IPS-20b (cell line): ENCODE data around the gene SPINK13.
"Not testable (repeated sequence)": the region's sequence is repeated elsewhere in the genome, so short reads cannot be mapped to it uniquely, and the experiment has no call there.

Experiments used
- H3K27ac ChIP-seq: one replicate; pipeline ENCODE4 v1.5.1; 2013; ENCODE audit warnings: low read length
- H3K27me3 ChIP-seq: 2 replicates; pipeline ENCODE4 v1.6.1; 2013; ENCODE audit warnings: mild to moderate bottlenecking, low read length, inconsistent platforms; ENCODE audit not compliant: insufficient read depth
- H3K36me3 ChIP-seq: 2 replicates; pipeline ENCODE4 v1.6.1; 2013; ENCODE audit warnings: low read depth, mild to moderate bottlenecking, inconsistent platforms, low read length, moderate library complexity; ENCODE audit not compliant: insufficient read depth
- H3K4me1 ChIP-seq: 2 replicates; pipeline ENCODE4 v1.6.1; 2013; ENCODE audit warnings: mild to moderate bottlenecking, control low read depth, inconsistent platforms, low read length, moderate library complexity; ENCODE audit not compliant: insufficient read depth
- H3K4me3 ChIP-seq: 2 replicates; pipeline ENCODE4 v1.5.1; 2013; ENCODE audit warnings: mild to moderate bottlenecking, low read length, inconsistent platforms
- H3K9ac ChIP-seq: 2 replicates; pipeline ENCODE4 v1.6.1; 2013; ENCODE audit warnings: low read depth, mild to moderate bottlenecking, inconsistent platforms, low read length, moderate library complexity
- H3K9me3 ChIP-seq: 2 replicates; pipeline ENCODE4 v1.6.1; 2013; ENCODE audit warnings: mild to moderate bottlenecking, low read depth, low read length, inconsistent platforms; ENCODE audit not compliant: insufficient read depth

SPINK13 gene

GRCh38 chr5:148267962-148268361 lies 632 bp upstream of the SPINK13 start:
- no peaks in the 10 kb centered on the region; the same call in 1 of the 2 replicates for H3K9me3 ChIP-seq
- no peaks in the 10 kb centered on the region for H3K4me1 ChIP-seq
- no peaks in the 10 kb centered on the region for H3K36me3 ChIP-seq
- no peak overlapping the region for H3K27ac ChIP-seq
- H3K4me3 ChIP-seq: no peak overlapping the region
- no peak overlapping the region for H3K9ac ChIP-seq
- H3K27me3 ChIP-seq: no peaks in the 10 kb centered on the region

- not testable (repeated sequence) for H3K9ac ChIP-seq, H3K27me3 ChIP-seq, H3K36me3 ChIP-seq, H3K27ac ChIP-seq, H3K9me3 ChIP-seq, H3K4me3 ChIP-seq, H3K4me1 ChIP-seq
These were observed 6.5 kb downstream of the SPINK13 start for GRCh38 chr5:148275129-148275528.

- H3K4me3 ChIP-seq: peak overlapping the region; percentile 30; the same call in 1 of the 2 replicates
These were observed 12.3 kb downstream of the SPINK13 start for GRCh38 chr5:148280893-148281292.

GRCh38 chr5:148281336-148281735 lies 12.7 kb downstream of the SPINK13 start:
- not testable (repeated sequence) for H3K27ac ChIP-seq, H3K9ac ChIP-seq, H3K4me1 ChIP-seq, H3K9me3 ChIP-seq, H3K27me3 ChIP-seq, H3K36me3 ChIP-seq
- peak overlapping the region; percentile 30; the same call in 1 of the 2 replicates for H3K4me3 ChIP-seq

More at GRCh38 chr5:148280893-148281292, 12.3 kb downstream of the SPINK13 start:
- not testable (repeated sequence) for H3K27me3 ChIP-seq, H3K9me3 ChIP-seq, H3K36me3 ChIP-seq, H3K4me1 ChIP-seq, H3K27ac ChIP-seq, H3K9ac ChIP-seq

- Histone ChIP-seq H3K9me3 (no peaks in the 10 kb centered on the region), H3K9ac (no peak overlapping the region), H3K4me3 (no peak overlapping the region), H3K27ac (no peak overlapping the region), H3K36me3 (no peaks in the 10 kb centered on the region), H3K27me3 (no peaks in the 10 kb centered on the region), H3K4me1 (no peaks in the 10 kb centered on the region)
These were observed 21.9 kb downstream of the SPINK13 start for GRCh38 chr5:148290271-148291195.

GRCh38 chr5:148297731-148298130 lies 29.1 kb downstream of the SPINK13 start:
- Histone ChIP-seq H3K27me3 (no peaks in the 10 kb centered on the region), H3K27ac (no peak overlapping the region), H3K4me3 (no peak overlapping the region), H3K4me1 (no peaks in the 10 kb centered on the region), H3K9me3 (no peaks in the 10 kb centered on the region), H3K36me3 (no peaks in the 10 kb centered on the region), H3K9ac (no peak overlapping the region)

GRCh38 chr5:148306446-148306845 lies 37.9 kb downstream of the SPINK13 start:
- Histone ChIP-seq H3K36me3 (no peaks in the 10 kb centered on the region), H3K4me1 (no peaks in the 10 kb centered on the region), H3K9ac (no peak overlapping the region), H3K4me3 (no peak overlapping the region), H3K27ac (no peak overlapping the region), H3K27me3 (no peaks in the 10 kb centered on the region), H3K9me3 (no peaks in the 10 kb centered on the region)

GRCh38 chr5:148309019-148309418 lies 40.4 kb downstream of the SPINK13 start:
- H3K4me1 ChIP-seq: no peaks in the 10 kb centered on the region
- no peak overlapping the region for H3K9ac ChIP-seq
- no peaks in the 10 kb centered on the region for H3K9me3 ChIP-seq
- H3K4me3 ChIP-seq: no peak overlapping the region
- no peaks in the 10 kb centered on the region for H3K36me3 ChIP-seq
- no peaks in the 10 kb centered on the region for H3K27me3 ChIP-seq
- no peak overlapping the region for H3K27ac ChIP-seq

- no peaks in the 10 kb centered on the region for H3K27me3 ChIP-seq
- no peak overlapping the region for H3K9ac ChIP-seq
- no peaks in the 10 kb centered on the region for H3K9me3 ChIP-seq
- no peaks in the 10 kb centered on the region for H3K4me1 ChIP-seq
- H3K36me3 ChIP-seq: no peaks in the 10 kb centered on the region
- no peak overlapping the region for H3K27ac ChIP-seq
- no peak overlapping the region for H3K4me3 ChIP-seq
These were observed 41.2 kb downstream of the SPINK13 start for GRCh38 chr5:148309746-148310145.

- H3K9me3 ChIP-seq: no peaks in the 10 kb centered on the region
- no peaks in the 10 kb centered on the region for H3K27me3 ChIP-seq
- no peaks in the 10 kb centered on the region for H3K4me1 ChIP-seq
These were observed 42.9 kb downstream of the SPINK13 start for GRCh38 chr5:148311484-148311883.

GRCh38 chr5:148312153-148312552 lies 43.6 kb downstream of the SPINK13 start, which contains the start of gene SPINK7:
Gene SPINK7 (plus strand): TSS chr5:148312423. CDS start chr5:148312484, 61 bp downstream.
- Histone ChIP-seq H3K36me3 (no peaks in the 10 kb centered on the region), H3K9ac (no peak within 1 kb of the TSS), H3K9me3 (no peaks in the 10 kb centered on the region), H3K27me3 (no peaks in the 10 kb centered on the region), H3K27ac (no peak within 1 kb of the TSS), H3K4me1 (no peaks in the 10 kb centered on the region), H3K4me3 (no peak within 1 kb of the TSS)

More at GRCh38 chr5:148311484-148311883, 42.9 kb downstream of the SPINK13 start:
- H3K27ac ChIP-seq: no peak overlapping the region
- no peak overlapping the region for H3K4me3 ChIP-seq
- H3K36me3 ChIP-seq: no peaks in the 10 kb centered on the region
- H3K9ac ChIP-seq: no peak overlapping the region

- Histone ChIP-seq H3K9me3 (no peaks in the 10 kb centered on the region), H3K9ac (no peak overlapping the region), H3K4me3 (no peak overlapping the region), H3K36me3 (no peaks in the 10 kb centered on the region), H3K27me3 (no peaks in the 10 kb centered on the region), H3K4me1 (no peaks in the 10 kb centered on the region), H3K27ac (no peak overlapping the region)
These were observed 45.6 kb downstream of the SPINK13 start for GRCh38 chr5:148314187-148314586.
